Trophoblast cell (in vitro differentiated cells and primary cell): ENCODE measurements around the gene CBX2.

Experiments used
- DNase-seq, 2 donors: peaks; one replicate each; pipeline ENCODE4 v3.0.0-alpha.2; 2016
- H2AFZ ChIP-seq: 2 replicates; pipeline ENCODE4 v1.6.1; 2013; ENCODE audit warnings: low read length, moderate library complexity, mild to moderate bottlenecking; ENCODE audit not compliant: insufficient read depth, poor library complexity
- H2AK5ac ChIP-seq: 2 replicates; pipeline ENCODE4 v1.6.1; 2013; ENCODE audit warnings: mild to moderate bottlenecking, low read length
- H2BK120ac ChIP-seq: 2 replicates; pipeline ENCODE4 v1.6.1; 2013; ENCODE audit warnings: low read length, mild to moderate bottlenecking, moderate library complexity; ENCODE audit not compliant: insufficient read depth, poor library complexity
- H2BK12ac ChIP-seq: 2 replicates; pipeline ENCODE4 v1.6.1; 2013; ENCODE audit warnings: mild to moderate bottlenecking, low read length, moderate library complexity
- H2BK5ac ChIP-seq: 2 replicates; pipeline ENCODE4 v1.6.1; 2013; ENCODE audit warnings: low read length, low read depth, moderate library complexity, mild to moderate bottlenecking; ENCODE audit not compliant: poor library complexity
- H3K14ac ChIP-seq: 2 replicates; pipeline ENCODE4 v1.6.1; 2013; ENCODE audit warnings: mild to moderate bottlenecking, low read length
- H3K18ac ChIP-seq: 2 replicates; pipeline ENCODE4 v1.6.1; 2013; ENCODE audit warnings: mild to moderate bottlenecking, low read length
- H3K23ac ChIP-seq: 2 replicates; pipeline ENCODE4 v1.6.1; 2013; ENCODE audit warnings: low read length
- H3K27ac ChIP-seq: 2 replicates; pipeline ENCODE4 v1.5.1; 2013; ENCODE audit warnings: low read depth, mild to moderate bottlenecking, inconsistent platforms, low read length, moderate library complexity
- H3K27me3 ChIP-seq: 2 replicates; pipeline ENCODE4 v1.6.1; 2013; ENCODE audit warnings: inconsistent platforms, mild to moderate bottlenecking, low read length, moderate library complexity; ENCODE audit not compliant: insufficient read depth
- H3K36me3 ChIP-seq, 2 experiments: 1 replicate in 1 of 2; 2 replicates in 1 of 2; pipeline ENCODE4 v1.6.1; 2013; ENCODE audit warnings: low read length in 2 of 2, mild to moderate bottlenecking in 2 of 2, moderate library complexity in 1 of 2; ENCODE audit not compliant: insufficient read depth in 2 of 2, control insufficient read depth in 1 of 2
- H3K4ac ChIP-seq: 2 replicates; pipeline ENCODE4 v1.6.1; 2013; ENCODE audit warnings: low read depth, mild to moderate bottlenecking, low read length, moderate library complexity
- H3K4me1 ChIP-seq, 2 experiments: 1 replicate in 1 of 2; 2 replicates in 1 of 2; pipeline ENCODE4 v1.6.1; 2013; ENCODE audit warnings: low read length in 2 of 2, mild to moderate bottlenecking in 2 of 2, moderate library complexity in 1 of 2; ENCODE audit not compliant: insufficient read depth in 2 of 2, control insufficient read depth in 1 of 2
- H3K4me2 ChIP-seq: 2 replicates; pipeline ENCODE4 v1.6.1; 2013; ENCODE audit warnings: inconsistent platforms, mild to moderate bottlenecking, low read length, moderate library complexity
- H3K4me3 ChIP-seq: 2 replicates; pipeline ENCODE4 v1.5.1; 2013; ENCODE audit warnings: mild to moderate bottlenecking, low read depth, low read length, inconsistent platforms
- H3K79me1 ChIP-seq: one replicate; pipeline ENCODE4 v1.6.1; 2013; ENCODE audit warnings: low read length
- H3K79me2 ChIP-seq: 2 replicates; pipeline ENCODE4 v1.6.1; 2013; ENCODE audit warnings: low read length, mild to moderate bottlenecking; ENCODE audit not compliant: control insufficient read depth, insufficient read depth, poor library complexity
- H3K9ac ChIP-seq: 2 replicates; pipeline ENCODE4 v1.6.1; 2013; ENCODE audit warnings: mild to moderate bottlenecking, low read length
- H3K9me3 ChIP-seq: 2 replicates; pipeline ENCODE4 v1.6.1; 2013; ENCODE audit warnings: low read depth, mild to moderate bottlenecking, control low read depth, inconsistent platforms, low read length; ENCODE audit not compliant: insufficient read depth
- H4K12ac ChIP-seq: 2 replicates; pipeline ENCODE4 v1.6.1; 2013; ENCODE audit warnings: low read depth, mild to moderate bottlenecking, low read length, moderate library complexity
- H4K8ac ChIP-seq: 2 replicates; pipeline ENCODE4 v1.6.1; 2013; ENCODE audit warnings: low read depth, mild to moderate bottlenecking, low read length, moderate library complexity
- H4K91ac ChIP-seq: one replicate; pipeline ENCODE4 v1.6.1; 2013; ENCODE audit warnings: low read depth, mild to moderate bottlenecking, low read length, moderate library complexity
- WGBS: extraction: QIAGEN DNeasy Blood & Tissue Kit; methylation state at CpG from one replicate; pipeline ENCODE4 v1.1.7; 2013; ENCODE audit warnings: missing lambda C conversion rate; ENCODE audit not compliant: insufficient read length, insufficient coverage; ENCODE audit errors: extremely low coverage; 5-methylcytosine and 5-hydroxymethylcytosine counted together

The CBX2 gene

GRCh38 chr17:79836510-79836971 is 58.6 kb downstream of the CBX2 start:
- no peak overlapping the region for H4K8ac ChIP-seq
- no peak overlapping the region for H2BK5ac ChIP-seq
- peaks cover 46 to 53% of the 10 kb centered on the region in 2 experiments for H3K4me1 ChIP-seq
- no peak overlapping the region for H3K23ac ChIP-seq
- H3K4me3 ChIP-seq: no peak overlapping the region
- H3K27ac ChIP-seq: no peak overlapping the region
- no peak overlapping the region for H3K14ac ChIP-seq
- peak; percentile 45 to 62 for DNase-seq
- H3K9me3 ChIP-seq: peaks cover 16% of the 10 kb centered on the region
- no CpG with 5 or more reads among the region's 18 CpGs for WGBS
- H4K91ac ChIP-seq: no peak overlapping the region
- H2AFZ ChIP-seq: no peak overlapping the region
- H3K36me3 ChIP-seq: peaks cover 1 to 7% of the 10 kb centered on the region in 2 experiments
- H3K18ac ChIP-seq: no peak overlapping the region
- no peak overlapping the region for H3K9ac ChIP-seq
- H2AK5ac ChIP-seq: no peak overlapping the region
- peaks cover 3% of the 10 kb centered on the region for H3K79me1 ChIP-seq
- H2BK120ac ChIP-seq: no peak overlapping the region
- H3K27me3 ChIP-seq: peaks cover 72% of the 10 kb centered on the region
- H3K79me2 ChIP-seq: peaks cover 2% of the 10 kb centered on the region
- no peak overlapping the region for H4K12ac ChIP-seq
- H3K4me2 ChIP-seq: peak overlapping the region; percentile 11
- no peak overlapping the region for H2BK12ac ChIP-seq
- H3K4ac ChIP-seq: no peak overlapping the region

- Histone ChIP-seq H4K12ac (no peak overlapping the region), H3K27me3 (peaks cover 74% of the 10 kb centered on the region), H3K4me3 (no peak overlapping the region), H3K9me3 (peaks cover 14% of the 10 kb centered on the region), H2AK5ac (no peak overlapping the region), H3K18ac (no peak overlapping the region), H3K23ac (no peak overlapping the region), H3K4me1 (peaks cover 48 to 49% of the 10 kb centered on the region in 2 experiments), H3K4ac (no peak overlapping the region), H2AFZ (no peak overlapping the region), H3K79me2 (peaks cover 2% of the 10 kb centered on the region), H3K36me3 (peaks cover 1 to 7% of the 10 kb centered on the region in 2 experiments), H2BK5ac (no peak overlapping the region), H3K27ac (no peak overlapping the region), H4K8ac (no peak overlapping the region), H3K9ac (no peak overlapping the region), H2BK12ac (no peak overlapping the region), H4K91ac (no peak overlapping the region), H3K14ac (no peak overlapping the region), H3K4me2 (peak overlapping the region; percentile 78), H3K79me1 (peaks cover 3% of the 10 kb centered on the region), H2BK120ac (no peak overlapping the region)
- WGBS: no CpG with 5 or more reads among the region's 41 CpGs
- peak; percentile 67 to 78 for DNase-seq
Observed at GRCh38 chr17:79836972-79837887, 59.3 kb downstream of the CBX2 start.
